NCI-H1436 treated with DMSO at 0.1 percent for 48 hours (cell line): ENCODE measurements around the gene SLC43A2.
"Not testable (repeated sequence)": the region's sequence is repeated elsewhere in the genome, so short reads cannot be mapped to it uniquely, and the experiment has no call there.

Experiments
- DNase-seq: peaks from one replicate; lab custom pipeline; 2025; lab: John Stamatoyannopoulos, UW

SLC43A2 gene

DNA sequence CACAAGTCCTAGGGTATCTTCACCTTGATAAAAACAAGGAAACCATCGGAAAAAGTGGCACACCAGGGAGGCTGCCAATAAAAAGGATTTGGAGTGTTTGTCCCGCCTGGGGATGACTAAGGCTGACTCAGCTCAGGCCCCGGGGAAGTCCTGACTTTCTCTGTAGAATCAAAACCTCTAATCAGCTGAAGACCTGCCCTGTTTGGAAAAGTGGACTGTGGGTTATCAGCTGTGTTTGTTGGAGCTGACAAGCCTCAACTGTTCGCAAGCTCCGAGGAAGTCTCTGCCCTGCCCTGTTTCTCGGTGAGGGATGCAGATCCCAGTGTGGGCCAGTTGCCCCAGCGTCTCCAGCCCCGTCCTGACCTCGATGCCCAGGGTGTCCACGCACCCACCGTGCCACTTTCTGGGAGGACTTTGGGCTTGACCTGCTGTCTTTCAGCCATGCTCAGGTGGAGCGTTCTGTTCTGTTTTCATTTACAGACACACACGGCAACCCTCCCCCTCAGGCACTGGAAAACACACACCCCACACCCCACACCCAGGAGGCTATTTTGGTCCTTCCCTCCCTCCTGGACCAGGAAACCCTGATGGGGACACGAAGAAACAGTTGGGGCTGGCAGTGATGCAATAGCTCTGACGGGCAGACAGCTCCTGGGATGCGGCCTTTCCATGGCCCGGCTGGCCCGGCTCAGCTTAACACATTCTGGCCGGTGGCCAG, 38.4 kb downstream of the SLC43A2 start:
- no peak for DNase-seq

DNA sequence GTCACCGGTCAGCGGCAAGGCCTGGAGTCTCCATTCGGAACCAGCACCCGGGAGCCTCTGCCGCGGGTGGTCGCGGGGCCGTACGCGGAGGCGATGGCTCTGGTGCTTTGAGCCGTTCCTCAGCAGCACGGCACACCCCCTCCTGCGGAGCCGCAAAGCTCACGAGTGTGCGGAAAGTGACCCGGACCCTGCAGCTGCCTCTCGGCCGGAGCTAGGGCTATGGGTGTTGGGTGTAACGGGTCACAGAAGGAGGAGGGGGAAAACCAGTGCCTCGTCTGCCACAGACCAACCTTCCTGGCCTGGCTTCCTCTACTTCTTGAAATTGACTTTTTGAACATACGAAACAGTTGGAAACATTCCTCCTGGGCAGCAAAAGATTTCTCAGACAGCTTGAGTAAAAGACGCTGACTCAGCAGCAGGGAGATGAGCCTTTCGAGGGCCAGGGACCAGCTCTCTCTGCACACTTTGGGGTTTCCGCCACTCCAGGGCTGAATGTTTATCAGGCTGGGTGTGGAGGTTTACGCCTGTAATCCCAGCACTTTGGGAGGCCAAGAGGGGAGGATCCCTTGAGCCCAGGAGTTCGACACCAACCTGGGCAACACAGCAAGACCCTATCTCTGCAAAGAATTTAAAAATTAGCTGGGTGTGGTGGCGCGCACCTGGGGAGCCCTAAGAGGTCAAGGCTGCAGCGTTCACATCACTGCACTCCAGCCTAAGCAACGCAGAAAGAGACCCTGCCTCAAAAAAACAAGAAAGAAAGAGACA, 39.6 kb downstream of the SLC43A2 start:
- no peak for DNase-seq

DNA sequence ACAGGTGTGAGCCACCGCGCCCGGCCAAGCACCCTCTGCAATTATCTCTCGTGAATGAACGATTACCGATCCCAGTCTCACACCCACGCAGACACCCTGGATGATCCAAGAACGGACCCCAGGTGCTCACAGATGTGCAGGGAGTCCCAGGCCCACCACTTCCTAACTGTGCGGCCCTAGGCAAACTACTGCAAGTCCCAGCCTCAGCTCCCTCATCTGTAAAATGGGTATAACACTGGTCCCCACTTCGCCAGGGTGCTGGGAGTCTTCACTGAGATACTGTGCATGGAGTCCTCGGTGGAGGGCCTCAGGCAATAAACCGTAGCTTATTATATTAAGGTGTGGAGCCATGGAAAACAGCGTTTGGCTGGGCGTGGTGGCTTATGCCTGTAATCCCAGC, 44.5 kb downstream of the SLC43A2 start:
- no peak for DNase-seq

DNA sequence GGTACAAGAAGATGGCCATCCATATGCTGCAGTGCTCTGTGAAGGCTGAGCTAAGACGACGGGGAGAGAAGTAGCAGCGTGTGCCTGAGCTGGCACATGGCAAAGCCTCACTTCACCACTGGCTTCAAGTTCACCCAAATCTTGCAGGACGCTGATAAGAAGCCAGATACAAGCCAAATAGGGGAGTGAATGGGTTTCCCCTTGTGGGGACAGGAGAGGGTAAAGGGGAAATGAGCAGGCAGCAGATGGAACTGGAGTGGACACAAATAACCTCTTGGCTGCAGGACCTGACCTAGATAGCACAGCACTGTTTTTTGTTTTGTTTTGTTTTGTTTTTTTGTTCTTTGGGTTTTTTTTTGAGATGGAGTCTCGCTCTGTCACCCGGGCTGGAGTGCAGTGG, 45.1 kb downstream of the SLC43A2 start:
- no peak for DNase-seq

DNA sequence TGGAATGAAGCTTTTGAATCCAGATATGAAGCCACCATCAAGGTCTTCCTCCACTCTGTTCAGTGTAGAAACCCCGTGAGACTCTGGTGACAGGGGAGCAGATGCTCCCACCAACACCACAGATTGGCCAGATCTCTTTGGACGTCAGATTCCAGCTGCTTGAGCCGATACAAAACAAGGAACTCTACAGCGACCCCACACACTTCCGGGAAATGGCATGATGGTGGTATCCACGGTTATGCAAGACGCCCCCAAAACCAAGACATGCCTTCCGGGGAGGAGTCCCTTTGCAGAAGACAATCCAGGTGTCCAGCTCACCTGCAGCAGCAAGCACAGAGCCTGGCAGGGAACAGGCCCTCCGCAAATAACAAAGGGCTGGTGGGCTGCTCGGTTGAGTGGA, 46.3 kb downstream of the SLC43A2 start:
- no peak for DNase-seq

DNA sequence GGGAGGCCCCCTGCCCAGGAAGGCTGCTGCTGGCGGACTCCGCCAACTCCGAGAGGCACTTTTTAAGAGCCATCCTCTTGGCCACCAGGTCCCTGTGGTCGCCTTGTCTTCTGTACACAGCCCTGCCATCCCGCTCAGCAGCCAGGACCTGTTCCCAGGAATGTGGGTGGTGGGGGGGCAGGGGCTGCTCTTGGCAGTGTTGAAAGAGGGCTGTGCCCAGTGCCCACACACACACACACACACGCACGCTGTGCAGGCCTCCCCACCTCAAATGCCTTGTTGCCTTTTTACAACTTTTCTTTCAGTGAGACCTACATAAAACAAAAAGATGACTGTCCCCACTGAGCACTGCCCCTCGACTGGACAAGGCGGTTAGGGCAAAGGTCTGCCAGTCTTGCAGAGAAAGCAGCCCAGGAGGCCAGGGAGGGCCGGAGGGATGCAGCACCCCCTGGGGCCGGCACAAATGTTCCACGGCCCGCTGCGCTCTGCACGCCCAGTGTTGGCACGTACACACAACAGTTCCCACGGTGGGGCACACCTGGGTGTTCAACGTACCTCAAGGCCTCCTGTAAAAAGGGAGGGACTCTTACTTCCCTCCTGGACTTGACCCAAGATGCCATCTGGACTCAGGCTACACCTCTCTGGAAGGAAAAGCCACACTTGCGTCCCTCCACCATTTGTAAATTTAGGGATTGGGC, 47.5 kb downstream of the SLC43A2 start:
- DNase-seq = no peak

DNA sequence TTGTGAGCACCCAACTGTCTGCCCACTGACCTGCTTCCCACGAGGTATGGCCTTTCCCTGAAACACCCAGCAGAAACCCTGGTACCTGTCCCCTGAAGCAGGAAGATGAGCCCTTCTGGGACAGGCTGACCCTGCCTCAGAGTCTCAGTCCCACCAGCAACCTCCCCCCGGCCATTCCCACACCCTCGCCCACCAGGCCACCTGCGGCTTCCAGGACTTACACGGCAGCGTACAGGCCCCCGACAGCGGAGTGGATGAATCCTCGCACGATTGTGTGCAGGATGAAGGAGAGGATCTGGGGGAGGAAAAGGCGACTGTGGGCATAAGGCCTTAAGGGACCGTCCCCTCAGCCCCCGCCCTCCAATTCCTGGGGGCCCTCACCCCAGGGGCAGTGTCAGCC, 50.6 kb downstream of the SLC43A2 start:
- DNase-seq = no peak

DNA sequence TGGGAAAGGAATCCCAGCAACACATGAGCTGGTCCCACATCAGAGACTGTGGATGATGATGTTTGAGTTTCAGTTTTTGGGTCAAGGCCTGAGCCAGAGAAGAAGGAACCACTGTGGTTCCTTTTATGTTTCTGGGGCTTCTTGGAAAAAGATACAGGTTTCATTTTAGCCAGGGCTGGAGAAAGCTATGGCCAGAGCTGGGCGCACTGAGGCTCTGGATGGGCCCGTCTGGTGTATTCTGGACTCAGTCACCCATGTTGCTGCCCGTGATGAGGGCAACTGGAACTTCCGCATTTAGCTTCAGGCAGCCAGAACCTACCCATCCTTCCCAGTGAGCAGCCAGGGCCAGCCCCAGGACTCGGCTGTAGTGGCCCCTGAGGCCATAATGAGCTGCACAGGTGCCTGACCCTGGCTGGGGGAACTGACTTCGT, 51.0 kb downstream of the SLC43A2 start:
- no peak for DNase-seq

DNA sequence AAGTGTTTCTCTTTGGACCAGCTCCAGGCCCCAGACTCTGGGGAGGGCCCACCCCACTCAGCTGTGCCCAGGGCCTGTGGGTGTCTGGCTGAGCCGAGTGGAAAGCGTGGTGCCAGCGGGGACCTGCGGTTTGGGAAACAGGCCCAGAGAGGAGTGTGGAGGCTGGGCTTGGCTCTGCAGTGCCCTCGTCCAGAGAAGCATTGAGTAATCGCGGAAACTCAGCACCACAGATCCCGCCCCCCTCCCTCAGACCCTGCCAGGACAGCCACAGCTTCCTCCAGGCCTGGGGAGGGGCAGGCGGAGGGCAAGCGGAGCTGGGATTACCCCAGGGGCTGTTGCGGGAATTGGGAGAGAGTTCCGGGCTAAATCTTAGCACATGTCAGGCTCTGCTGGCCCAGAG, 51.5 kb downstream of the SLC43A2 start:
- no peak for DNase-seq

DNA sequence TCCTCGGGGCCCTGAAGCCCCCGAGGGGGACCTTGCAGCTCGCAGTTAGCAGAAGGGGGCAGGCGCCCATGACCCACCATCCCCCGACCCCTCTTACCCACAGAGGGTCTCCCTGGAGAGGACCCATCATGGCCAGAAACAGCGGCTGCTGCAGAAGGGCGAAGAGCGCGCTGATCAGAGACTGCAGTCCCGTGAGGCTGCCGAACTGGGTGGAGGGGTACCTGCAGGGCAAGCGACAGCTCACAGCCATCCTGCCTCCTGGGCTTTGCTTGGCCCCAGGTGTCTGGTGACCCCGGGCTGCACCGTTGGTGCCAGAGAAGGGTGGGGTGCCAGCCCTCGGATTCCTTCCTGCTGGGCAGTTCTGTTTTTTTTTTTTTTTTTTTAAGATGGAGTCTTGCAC, 52.1 kb downstream of the SLC43A2 start:
- DNase-seq = no peak

DNA sequence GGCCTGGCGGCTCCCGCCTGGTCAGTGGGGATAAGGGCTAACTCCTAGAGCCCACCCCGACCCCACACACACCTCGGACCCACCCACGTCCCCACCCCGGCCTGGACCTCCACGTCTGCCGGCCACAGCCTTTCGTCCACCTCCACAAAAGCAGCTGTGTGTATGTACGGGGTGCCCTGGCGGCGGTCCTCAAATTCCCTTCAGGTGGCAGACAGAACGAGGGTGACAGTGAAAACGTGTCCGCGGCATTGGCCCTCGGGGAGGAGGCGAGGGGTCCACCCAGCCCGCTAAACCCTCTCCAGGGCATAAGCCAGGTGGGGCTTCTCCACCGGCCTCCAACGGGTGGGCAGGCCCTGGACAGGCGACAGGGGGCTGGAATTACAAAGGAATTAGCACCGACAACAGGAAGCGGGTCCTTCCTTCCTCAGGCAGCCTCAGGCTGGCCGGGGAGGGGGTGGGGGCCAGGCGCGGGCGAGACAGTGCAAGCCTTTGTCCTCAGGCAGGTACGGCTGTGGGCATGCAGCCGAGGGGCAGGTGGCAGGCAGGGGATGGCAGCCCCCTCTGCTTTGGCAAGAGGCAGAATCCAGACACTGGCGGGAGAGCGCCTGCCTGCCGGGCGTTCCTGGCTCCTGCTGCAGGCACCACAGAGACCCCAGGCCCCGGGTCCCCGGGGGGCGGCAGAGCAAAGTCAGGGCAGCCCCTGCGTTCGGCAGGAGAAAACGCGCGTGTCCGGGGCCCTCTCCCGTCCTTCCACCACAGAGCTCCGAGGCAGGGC, 53.8 kb downstream of the SLC43A2 start:
- DNase-seq = no peak

DNA sequence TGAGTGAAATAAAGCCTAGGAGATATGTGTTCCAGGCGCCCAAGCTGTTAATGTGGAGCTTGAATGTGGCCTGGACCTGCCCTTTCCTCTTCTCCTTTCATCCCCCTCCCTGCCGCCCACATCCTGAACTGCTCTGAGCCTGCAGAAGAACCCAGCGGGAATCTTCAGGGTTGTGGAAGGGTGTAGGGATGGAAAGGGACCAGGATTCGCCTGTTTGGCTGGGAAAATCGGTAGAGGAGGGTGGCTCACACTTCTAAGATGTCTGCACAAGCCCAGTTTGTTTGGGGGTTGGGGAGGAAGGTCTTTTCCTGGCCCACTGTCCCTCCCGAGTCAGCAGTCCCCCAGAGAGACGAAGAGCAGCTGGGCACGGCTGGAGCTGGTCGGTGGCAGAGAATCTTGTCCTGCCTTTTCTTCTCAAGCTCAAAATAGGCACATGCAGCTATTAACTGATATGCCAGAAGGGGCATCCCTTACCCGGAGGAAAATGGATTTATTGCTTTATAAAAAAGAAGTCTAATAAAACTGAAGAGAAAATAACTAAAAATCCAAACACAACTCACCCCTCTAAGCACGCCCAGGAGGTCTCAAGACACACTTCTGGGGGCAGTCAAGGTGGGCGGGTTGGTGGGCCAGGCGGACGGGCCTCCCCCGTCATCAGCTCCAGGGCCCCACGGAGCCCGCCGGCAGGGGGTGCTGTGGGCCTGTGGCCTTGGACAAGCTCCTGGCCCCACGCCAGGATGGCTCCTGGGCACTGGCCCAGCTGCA, 54.5 kb downstream of the SLC43A2 start:
- DNase-seq = no peak

DNA sequence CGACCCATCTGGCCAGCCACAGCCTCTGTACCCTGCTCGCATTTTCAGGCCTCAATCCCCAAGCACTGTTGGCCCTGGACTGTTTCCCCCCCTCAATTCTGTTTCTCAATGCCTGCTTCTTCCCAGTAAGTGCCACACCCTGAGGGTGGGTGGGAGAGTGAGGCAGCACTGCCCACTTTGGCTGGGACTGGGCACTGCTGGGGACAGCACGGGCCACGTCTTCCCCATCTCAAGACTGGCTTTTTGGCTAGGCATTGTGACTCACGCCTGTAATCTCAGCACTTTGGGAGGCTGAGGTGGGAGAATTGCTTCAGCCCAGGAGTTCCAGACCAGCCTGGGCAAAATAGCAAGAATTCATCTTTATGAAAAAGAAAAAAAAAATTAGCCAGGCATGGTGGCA, 56.0 kb downstream of the SLC43A2 start:
- not testable (repeated sequence) for DNase-seq

DNA sequence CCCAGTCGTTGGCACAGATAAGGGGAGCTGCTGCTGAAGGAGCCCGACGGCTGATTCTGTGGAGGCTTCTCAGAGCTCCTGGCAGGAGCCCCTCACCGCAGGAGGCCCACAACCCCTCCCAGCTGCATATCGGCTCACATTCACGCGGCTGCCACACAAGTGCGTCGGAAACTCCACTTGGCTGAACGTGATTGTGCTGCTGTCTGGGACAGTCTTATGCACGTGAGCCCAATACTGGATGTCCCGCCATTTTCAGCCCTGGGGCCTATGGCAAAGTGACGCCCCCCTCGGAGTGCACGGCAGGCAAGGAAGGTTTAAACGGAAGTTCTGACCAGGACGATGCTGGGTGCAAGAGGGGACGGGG, 57.3 kb downstream of the SLC43A2 start:
- no peak for DNase-seq

DNA sequence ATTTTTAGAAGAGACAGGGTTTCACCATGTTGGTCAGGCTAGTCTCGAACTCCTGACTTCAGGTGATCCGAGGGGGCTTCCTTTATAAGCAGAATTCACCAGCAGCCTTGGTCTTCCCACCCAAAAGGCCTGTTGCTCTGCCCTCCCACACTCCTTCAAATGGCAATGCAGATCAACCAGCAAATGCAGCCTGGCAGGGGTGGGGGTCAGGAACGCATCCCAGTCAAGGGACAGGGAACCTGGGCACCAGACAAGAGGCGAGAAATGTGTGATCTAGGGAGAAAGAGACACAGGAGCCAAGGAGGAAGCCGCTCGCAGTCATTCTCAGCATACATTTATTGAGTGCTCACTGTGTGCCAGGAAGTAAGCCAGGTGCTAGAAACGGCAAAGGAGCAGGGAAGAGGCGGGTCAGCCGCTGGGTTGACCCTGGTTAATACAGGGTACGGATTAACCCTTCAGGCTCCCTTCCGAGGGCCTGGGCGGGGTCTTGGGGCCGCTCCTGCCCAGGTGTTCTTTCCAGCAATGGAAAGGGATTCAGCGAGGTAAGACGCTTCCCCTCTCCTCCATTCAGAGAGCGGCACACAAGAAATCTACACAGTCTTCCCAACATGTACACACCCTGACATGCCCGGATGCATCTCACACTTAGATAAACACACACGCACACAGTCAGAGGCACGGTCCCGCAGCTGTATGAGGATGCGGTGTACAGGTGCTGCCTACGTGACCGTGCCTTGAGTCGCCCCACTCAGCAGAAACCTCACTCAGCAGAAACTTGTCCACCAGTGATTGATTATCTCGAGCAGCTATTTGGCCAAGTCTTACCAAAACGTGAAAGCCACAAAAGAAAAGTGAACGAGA, 59.5 kb downstream of the SLC43A2 start:
- DNase-seq = no peak

DNA sequence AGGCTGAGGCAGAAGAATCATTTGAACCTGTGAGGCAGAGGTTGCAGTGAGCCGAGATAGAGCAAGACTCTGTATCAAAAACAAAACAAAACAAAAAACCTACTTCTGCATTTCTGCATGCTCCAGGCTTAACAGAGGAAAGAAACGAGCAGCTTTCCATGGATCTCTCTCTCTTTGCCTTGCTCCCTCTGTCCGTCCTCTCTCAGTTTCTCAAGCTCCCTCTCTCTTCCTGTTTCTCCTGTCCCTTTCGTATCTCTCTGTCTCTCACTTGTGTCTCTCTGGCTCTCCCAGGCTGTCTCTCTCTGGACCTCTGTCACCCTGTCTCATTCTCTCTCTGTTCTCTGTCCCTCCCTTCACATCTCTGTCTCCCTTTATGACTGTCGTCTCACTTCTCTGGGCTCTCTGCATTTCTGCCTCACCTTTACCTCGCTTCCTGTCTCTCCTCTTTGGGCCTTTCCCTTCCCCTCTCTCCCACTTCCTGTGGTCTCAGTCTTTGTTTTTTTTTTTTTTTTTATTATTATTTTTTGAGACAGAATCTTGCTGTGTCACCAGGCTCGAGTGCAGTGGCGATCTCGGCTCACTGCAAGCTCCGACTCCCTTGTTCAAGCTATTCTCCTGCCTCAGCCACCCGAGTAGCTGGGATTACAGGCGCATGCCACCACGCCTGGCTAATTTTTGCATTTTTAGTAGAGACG, 62.0 kb downstream of the SLC43A2 start:
- DNase-seq = no peak

DNA sequence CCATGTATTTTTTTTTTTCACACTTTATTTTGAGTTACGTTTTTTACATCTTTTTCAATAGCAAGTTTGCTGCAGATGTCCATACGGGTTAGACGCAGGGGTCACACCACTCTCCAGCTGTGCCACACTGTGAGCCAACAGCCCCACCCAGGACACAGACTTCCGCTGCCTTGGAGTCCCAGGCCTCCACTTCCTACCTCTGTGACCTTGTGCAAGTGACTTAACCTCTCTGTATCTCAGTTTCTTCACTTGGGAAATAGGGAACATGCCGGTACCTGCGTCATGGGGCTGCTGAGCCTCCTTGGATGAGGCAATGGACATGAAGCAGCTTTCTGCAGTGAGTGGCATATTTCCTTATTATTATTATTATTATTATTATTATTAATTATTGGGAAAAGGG, 62.8 kb downstream of the SLC43A2 start:
- no peak for DNase-seq

DNA sequence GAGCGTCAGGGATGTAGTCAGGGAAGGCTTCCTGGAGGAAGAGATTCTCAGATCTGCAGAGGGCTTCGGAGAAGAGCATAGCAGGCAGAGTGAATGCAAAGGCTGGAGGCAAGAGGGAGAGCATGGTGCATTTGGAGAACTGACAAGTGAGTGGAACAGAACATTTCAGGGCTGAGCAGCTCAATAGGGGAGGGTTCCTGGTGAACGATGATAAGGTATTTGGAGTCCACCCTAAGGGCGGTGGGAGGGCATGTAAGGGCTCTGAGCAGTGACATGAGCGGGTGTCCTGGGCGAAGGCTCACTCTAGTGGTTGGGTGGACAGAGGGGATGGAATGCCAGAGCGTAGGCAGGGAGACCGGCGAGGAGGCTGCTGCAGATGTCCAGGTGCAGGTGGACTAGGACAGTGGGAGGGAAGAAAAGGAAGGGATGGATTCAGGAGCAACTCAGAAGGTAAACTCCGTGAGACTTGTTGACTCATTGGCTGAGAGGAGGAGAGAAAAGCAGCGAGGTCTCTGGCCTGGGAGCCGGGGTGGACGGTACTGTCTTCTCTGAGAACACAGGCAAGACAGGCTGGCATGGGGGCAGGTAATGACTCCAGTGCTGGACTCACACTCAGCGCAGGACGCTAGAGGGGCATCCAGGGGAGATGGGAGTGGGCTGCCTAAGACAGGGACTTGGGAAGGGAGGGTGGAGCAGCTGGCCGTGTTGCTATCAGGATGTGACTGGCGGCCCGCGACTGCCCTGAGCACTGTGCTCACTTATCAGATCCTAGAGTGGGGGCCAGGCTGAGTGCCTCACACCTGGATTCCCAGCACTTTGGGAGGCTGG, 64.6 kb downstream of the SLC43A2 start:
- no peak for DNase-seq

DNA sequence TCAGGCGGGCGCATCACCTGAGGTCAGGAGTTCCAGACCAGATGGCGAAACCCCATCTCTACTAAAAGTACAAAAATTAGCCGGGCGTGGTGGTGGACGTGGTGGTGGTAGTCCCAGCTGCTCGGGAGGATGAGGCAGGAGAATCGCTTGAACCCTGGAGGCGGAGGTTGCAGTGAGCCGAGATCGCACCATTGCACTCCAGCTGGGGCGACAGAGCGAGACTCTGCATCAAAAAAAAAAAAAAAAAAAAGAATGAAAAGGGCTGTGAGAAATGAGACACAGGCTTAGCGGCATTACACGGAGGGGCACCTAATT, 65.2 kb downstream of the SLC43A2 start:
- DNase-seq = not testable (repeated sequence)
